ENCODE measurements around the gene GRIN2A.

DNA sequence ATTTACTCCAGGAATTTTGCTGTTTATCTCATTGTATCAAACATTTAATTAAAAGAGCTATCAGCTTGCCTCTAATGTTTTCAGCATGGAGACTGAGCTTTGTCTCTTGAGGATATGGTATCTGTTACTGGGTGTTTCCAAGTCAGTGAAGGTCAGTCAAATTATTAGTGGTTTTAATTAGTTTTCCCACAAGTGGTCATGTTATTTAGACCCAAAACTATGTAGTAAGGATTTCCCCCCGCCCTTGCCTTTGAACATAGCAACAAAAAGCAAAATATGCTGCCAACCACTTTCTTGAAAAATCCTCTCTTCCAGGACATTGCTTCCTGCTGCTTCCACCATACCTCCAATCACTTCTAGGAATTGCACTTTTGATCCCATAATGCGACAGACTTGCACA, 355.6 kb downstream of the GRIN2A start:
- TF ChIP-seq POLR2A (IDR thresholded peaks at IDR 0.05): no peak
- TF ChIP-seq, protein P1, sequence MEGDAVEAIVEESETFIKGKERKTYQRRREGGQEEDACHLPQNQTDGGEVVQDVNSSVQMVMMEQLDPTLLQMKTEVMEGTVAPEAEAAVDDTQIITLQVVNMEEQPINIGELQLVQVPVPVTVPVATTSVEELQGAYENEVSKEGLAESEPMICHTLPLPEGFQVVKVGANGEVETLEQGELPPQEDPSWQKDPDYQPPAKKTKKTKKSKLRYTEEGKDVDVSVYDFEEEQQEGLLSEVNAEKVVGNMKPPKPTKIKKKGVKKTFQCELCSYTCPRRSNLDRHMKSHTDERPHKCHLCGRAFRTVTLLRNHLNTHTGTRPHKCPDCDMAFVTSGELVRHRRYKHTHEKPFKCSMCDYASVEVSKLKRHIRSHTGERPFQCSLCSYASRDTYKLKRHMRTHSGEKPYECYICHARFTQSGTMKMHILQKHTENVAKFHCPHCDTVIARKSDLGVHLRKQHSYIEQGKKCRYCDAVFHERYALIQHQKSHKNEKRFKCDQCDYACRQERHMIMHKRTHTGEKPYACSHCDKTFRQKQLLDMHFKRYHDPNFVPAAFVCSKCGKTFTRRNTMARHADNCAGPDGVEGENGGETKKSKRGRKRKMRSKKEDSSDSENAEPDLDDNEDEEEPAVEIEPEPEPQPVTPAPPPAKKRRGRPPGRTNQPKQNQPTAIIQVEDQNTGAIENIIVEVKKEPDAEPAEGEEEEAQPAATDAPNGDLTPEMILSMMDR (IDR thresholded peaks at IDR 0.05): no peak
